ENCODE results near the gene SEPTIN6. TPM values are rescaled to one million over a fixed set of nuclear protein-coding genes. Genes with fewer than 3 reads are reported as not detected.

Gene SEPTIN6
- total and polyA plus RNA-seq, 7 donors: 2.2 to 3.8 (median 2.9) TPM

DNA sequence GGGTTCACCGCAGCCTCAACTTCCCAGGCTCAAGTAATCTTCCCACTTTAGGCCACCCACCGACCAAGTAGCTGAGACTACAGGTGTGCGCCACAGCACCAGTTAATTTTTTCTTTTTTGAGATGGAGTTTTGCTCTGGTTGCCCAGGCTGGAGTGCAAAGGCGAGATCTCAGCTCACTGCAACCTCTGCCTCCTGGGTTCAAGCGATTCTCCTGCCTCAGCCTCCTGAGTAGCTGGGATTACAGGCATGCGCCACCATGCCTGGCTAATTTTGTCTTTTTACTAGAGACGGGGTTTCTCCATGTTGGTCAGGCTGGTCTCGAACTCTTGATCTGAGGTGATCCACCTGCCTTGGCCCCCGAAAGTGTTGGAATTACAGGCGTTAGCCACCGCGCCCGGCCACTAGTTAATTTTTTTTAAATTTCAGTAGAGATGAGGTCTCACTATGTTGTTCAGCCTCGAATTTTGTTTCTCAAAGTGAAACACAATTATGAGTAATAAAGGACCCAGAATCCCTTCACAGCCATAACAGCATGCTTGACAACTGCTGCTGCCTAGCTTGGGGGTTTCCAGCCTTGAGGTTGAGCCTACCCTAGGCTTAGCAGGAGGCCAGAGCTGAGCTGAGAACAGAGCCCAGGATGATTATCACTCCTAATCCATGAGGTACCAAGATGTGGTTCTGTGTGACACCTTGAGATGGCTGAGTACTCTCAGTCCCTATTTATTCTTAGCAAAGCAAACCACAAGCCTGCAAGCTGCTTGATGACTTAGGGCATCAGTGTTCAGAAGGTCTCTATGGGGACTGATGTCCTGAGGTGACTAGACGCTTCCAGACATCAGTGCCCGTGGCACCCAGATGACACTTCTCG is 45.2 kb downstream of the SEPTIN6 start:
- 86 to 92% (median 92%) methylated on average over 16 to 17 of the region's 17 CpGs for WGBS, 3 donors
- no peak for DNase-seq
- ATAC-seq: no peak
- no peaks in the 10 kb centered on the region for H3K4me1 ChIP-seq
- TF ChIP-seq, protein P1, sequence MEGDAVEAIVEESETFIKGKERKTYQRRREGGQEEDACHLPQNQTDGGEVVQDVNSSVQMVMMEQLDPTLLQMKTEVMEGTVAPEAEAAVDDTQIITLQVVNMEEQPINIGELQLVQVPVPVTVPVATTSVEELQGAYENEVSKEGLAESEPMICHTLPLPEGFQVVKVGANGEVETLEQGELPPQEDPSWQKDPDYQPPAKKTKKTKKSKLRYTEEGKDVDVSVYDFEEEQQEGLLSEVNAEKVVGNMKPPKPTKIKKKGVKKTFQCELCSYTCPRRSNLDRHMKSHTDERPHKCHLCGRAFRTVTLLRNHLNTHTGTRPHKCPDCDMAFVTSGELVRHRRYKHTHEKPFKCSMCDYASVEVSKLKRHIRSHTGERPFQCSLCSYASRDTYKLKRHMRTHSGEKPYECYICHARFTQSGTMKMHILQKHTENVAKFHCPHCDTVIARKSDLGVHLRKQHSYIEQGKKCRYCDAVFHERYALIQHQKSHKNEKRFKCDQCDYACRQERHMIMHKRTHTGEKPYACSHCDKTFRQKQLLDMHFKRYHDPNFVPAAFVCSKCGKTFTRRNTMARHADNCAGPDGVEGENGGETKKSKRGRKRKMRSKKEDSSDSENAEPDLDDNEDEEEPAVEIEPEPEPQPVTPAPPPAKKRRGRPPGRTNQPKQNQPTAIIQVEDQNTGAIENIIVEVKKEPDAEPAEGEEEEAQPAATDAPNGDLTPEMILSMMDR (IDR thresholded peaks at IDR 0.05): no peak
- no peak overlapping the region for H3K27ac ChIP-seq
- no peak overlapping the region for H3K4me3 ChIP-seq
- intact Hi-C loops (cut with DNase I): no loop called here
- H3K36me3 ChIP-seq (ENCODE audit: insufficient read depth in 1 of 2, low read depth in 1 of 2): peaks cover 0 to 3% of the 10 kb centered on the region in 2 donors
- no peaks in the 10 kb centered on the region for H3K9me3 ChIP-seq
- H3K27me3 ChIP-seq (ENCODE audit: insufficient read depth in 3 of 3, low read length in 2 of 3): no peaks in the 10 kb centered on the region

DNA sequence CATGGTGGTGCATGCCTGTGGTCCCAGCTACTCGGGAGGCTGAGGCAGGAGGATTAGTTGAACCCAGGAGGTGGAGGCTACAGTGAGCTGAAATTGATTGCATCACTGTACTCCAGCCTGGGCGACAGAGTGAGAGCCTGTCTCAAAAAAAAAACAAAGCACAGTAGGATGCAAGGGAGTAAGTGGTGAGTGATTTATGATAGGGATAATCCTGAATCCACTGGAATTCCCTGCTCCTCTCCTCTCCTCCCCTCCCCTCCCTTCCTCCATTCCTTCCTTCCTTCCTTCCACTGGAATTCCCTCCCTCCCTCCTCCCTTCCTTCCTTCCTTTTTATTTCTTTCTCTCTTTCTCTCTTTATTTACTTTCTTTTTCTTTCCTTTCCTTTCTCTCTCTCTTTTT is 45.9 kb downstream of the SEPTIN6 start:
- 56 to 67% (median 61%) methylated on average over 2 of the region's 2 CpGs for WGBS, 3 donors
- peaks cover 0 to 3% of the 10 kb centered on the region in 2 donors for H3K36me3 ChIP-seq (ENCODE audit: insufficient read depth in 1 of 2, low read depth in 1 of 2)
- no peaks in the 10 kb centered on the region for H3K9me3 ChIP-seq
- H3K4me1 ChIP-seq: no peaks in the 10 kb centered on the region
- ATAC-seq (no peak), DNase-seq (no peak)
- no peak overlapping the region for H3K4me3 ChIP-seq
- intact Hi-C loops (cut with DNase I): no loop called here
- H3K27me3 ChIP-seq (ENCODE audit: insufficient read depth in 3 of 3, low read length in 2 of 3): no peaks in the 10 kb centered on the region
- no peak overlapping the region for H3K27ac ChIP-seq
- TF ChIP-seq, protein P1 (IDR thresholded peaks at IDR 0.05): no peak

DNA sequence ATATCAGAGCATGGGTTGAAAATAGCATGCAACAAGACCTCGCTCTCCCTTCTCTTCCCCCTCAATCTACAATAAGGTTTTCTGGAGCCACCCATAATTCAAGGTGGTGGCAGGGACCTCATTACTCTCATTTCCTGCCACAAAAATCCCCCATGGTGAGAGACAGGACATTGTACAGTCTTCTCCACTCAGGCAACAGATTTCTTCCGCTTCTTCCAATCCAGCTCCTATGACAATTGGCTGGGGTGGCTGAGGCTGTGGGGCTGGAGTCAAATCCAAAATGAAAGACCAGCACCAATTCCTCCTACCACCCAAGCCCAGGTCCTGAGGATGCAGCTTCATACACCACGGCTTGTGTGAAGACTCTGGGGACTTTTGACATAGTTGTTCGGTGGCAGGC is 46.5 kb downstream of the SEPTIN6 start:
- intact Hi-C loops (cut with DNase I): no loop called here
- TF ChIP-seq, protein P1 (IDR thresholded peaks at IDR 0.05): no peak
- Histone ChIP-seq H3K4me3 (no peak overlapping the region), H3K9me3 (no peaks in the 10 kb centered on the region), H3K27me3 (ENCODE audit: insufficient read depth in 3 of 3, low read length in 2 of 3) (no peaks in the 10 kb centered on the region), H3K4me1 (no peaks in the 10 kb centered on the region), H3K27ac (no peak overlapping the region), H3K36me3 (ENCODE audit: insufficient read depth in 1 of 2, low read depth in 1 of 2) (peaks cover 0 to 3% of the 10 kb centered on the region in 2 donors)
- no peak for DNase-seq
- WGBS, 3 donors: 79 to 87% (median 85%) methylated on average over 4 of the region's 4 CpGs
- no peak for ATAC-seq

DNA sequence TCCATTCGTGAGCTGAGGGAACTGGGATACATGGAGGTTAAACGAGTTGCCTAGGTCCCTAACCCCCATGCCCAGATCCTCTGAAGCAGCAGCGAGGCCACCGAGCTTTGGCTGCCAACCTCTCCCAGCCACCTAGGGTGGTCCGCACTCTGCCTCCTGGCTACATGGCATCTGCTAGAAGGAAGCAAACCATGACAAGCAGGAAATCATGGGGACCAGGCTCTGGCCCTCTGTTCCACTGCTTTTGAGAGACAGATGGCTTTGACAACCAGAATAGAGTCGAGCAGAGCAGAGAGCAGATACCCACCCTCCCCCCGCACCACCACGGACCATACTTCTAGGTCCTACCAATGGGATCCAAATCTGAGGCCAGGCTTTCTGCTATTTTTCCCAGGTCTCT is 49.3 kb downstream of the SEPTIN6 start:
- DNase-seq (no peak), ATAC-seq (no peak)
- intact Hi-C loops (cut with DNase I): no loop called here
- Histone ChIP-seq H3K4me1 (no peaks in the 10 kb centered on the region), H3K4me3 (no peak overlapping the region), H3K27ac (no peak overlapping the region), H3K27me3 (ENCODE audit: insufficient read depth in 3 of 3, low read length in 2 of 3) (no peaks in the 10 kb centered on the region), H3K9me3 (no peaks in the 10 kb centered on the region), H3K36me3 (ENCODE audit: insufficient read depth in 1 of 2, low read depth in 1 of 2) (peaks cover 0 to 3% of the 10 kb centered on the region in 2 donors)
- TF ChIP-seq, protein P1 (IDR thresholded peaks at IDR 0.05): no peak
- 75 to 82% (median 82%) methylated on average over 8 of the region's 8 CpGs for WGBS, 3 donors

Other genes with a start within 250 kb of the SEPTIN6 start
- gene SLC25A5, start 224.7 kb downstream of the SEPTIN6 start, total RNA-seq: 100 to 1,000 TPM in 1 of 4 donors, 10 to 100 TPM in 3; 48.1 to 116 (median 59.6) TPM
- gene SLC25A5, start 224.7 kb downstream of the SEPTIN6 start, polyA plus RNA-seq: 100 to 1,000 TPM in 1 of 3 donors, 10 to 100 TPM in 2; 29.1 to 304 (median 73.8) TPM
- gene STEEP1, start 127.8 kb downstream of the SEPTIN6 start, total RNA-seq: 10 to 100 TPM in 2 of 4 donors, 1 to 10 TPM in 2; 8.1 to 15.4 (median 11.3) TPM
- 10 to 100 TPM in 2 of 3 donors, 1 to 10 TPM in 1; 8.0 to 14.7 (median 13.4) TPM for gene STEEP1, start 127.8 kb downstream of the SEPTIN6 start, polyA plus RNA-seq
- 10 to 100 TPM; 52.0 to 62.1 (median 55.2) TPM for gene UBE2A, start 118.6 kb downstream of the SEPTIN6 start, total RNA-seq
- gene UBE2A, start 118.6 kb downstream of the SEPTIN6 start, polyA plus RNA-seq: 100 to 1,000 TPM in 1 of 3 donors, 10 to 100 TPM in 2; 62.2 to 101 (median 64.6) TPM
- 1 to 10 TPM; 6.0 to 8.1 (median 7.6) TPM for gene NKRF, start 86.7 kb downstream of the SEPTIN6 start, total RNA-seq
- gene NKRF, start 86.7 kb downstream of the SEPTIN6 start, polyA plus RNA-seq: 1 to 10 TPM; 3.6 to 5.5 (median 4.1) TPM
- gene SOWAHD, start 65.4 kb upstream of the SEPTIN6 start, total RNA-seq: not detected
- gene SOWAHD, start 65.4 kb upstream of the SEPTIN6 start, polyA plus RNA-seq: under 1 TPM in 2 of 3 donors, not detected in 1; 0.03 TPM
- 1,000 to 10,000 TPM; 1,072 to 1,581 (median 1,334) TPM for gene RPL39, start 98.5 kb upstream of the SEPTIN6 start, total RNA-seq
- 1,000 to 10,000 TPM; 4,009 to 6,099 (median 4,489) TPM for gene RPL39, start 98.5 kb upstream of the SEPTIN6 start, polyA plus RNA-seq
- 10 to 100 TPM in 1 of 4 donors, 1 to 10 TPM in 3; 4.2 to 10.5 (median 5.3) TPM for gene UPF3B, start 159.8 kb upstream of the SEPTIN6 start, total RNA-seq
- 10 to 100 TPM; 10.3 to 25.4 (median 14.9) TPM for gene UPF3B, start 159.8 kb upstream of the SEPTIN6 start, polyA plus RNA-seq
- gene RNF113A, start 178.6 kb upstream of the SEPTIN6 start, total RNA-seq: 1 to 10 TPM; 5.5 to 9.7 (median 8.1) TPM
- gene RNF113A, start 178.6 kb upstream of the SEPTIN6 start, polyA plus RNA-seq: 10 to 100 TPM; 11.7 to 15.7 (median 14.8) TPM
- 100 to 1,000 TPM; 194 to 237 (median 217) TPM for gene NDUFA1, start 178.7 kb upstream of the SEPTIN6 start, total RNA-seq
- 100 to 1,000 TPM; 235 to 327 (median 282) TPM for gene NDUFA1, start 178.7 kb upstream of the SEPTIN6 start, polyA plus RNA-seq
- not detected for gene AKAP14, start 202.7 kb upstream of the SEPTIN6 start, total RNA-seq
- under 1 TPM in 1 of 3 donors, not detected in 2; 0.19 TPM for gene AKAP14, start 202.7 kb upstream of the SEPTIN6 start, polyA plus RNA-seq